Panc1 (cell line): ENCODE measurements around the gene TOGARAM2.

ENCODE experiments used
- POLR2AphosphoS5 ChIP-seq: IDR thresholded peaks from 2 replicates; pipeline ENCODE4 v1.6.1; 2012; ENCODE audit warnings: mild to moderate bottlenecking, low read depth, low read length, moderate library complexity
- TF ChIP-seq, protein P1 (sequence below), 2 experiments: IDR thresholded peaks; 2 replicates each; pipeline ENCODE4 v1.6.1; 2011 to 2012; ENCODE audit warnings: low read depth in 2 of 2, control low read depth in 1 of 2, low read length in 1 of 2, mild to moderate bottlenecking in 1 of 2, moderate library complexity in 1 of 2; ENCODE audit not compliant: insufficient read depth in 1 of 2
- TF ChIP-seq, protein P2 (sequence below): fragments of 450-650 bp; IDR thresholded peaks from 2 replicates; pipeline ENCODE4 v1.5.1; 2017; ENCODE audit warnings: mild to moderate bottlenecking

- TF ChIP-seq, protein P1, sequence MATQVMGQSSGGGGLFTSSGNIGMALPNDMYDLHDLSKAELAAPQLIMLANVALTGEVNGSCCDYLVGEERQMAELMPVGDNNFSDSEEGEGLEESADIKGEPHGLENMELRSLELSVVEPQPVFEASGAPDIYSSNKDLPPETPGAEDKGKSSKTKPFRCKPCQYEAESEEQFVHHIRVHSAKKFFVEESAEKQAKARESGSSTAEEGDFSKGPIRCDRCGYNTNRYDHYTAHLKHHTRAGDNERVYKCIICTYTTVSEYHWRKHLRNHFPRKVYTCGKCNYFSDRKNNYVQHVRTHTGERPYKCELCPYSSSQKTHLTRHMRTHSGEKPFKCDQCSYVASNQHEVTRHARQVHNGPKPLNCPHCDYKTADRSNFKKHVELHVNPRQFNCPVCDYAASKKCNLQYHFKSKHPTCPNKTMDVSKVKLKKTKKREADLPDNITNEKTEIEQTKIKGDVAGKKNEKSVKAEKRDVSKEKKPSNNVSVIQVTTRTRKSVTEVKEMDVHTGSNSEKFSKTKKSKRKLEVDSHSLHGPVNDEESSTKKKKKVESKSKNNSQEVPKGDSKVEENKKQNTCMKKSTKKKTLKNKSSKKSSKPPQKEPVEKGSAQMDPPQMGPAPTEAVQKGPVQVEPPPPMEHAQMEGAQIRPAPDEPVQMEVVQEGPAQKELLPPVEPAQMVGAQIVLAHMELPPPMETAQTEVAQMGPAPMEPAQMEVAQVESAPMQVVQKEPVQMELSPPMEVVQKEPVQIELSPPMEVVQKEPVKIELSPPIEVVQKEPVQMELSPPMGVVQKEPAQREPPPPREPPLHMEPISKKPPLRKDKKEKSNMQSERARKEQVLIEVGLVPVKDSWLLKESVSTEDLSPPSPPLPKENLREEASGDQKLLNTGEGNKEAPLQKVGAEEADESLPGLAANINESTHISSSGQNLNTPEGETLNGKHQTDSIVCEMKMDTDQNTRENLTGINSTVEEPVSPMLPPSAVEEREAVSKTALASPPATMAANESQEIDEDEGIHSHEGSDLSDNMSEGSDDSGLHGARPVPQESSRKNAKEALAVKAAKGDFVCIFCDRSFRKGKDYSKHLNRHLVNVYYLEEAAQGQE (IDR thresholded peaks at IDR 0.05; ENCODE audit: insufficient read depth in 1 of 2, low read depth in 2 of 2, low read length in 1 of 2): no peak
- TF ChIP-seq, protein P2, sequence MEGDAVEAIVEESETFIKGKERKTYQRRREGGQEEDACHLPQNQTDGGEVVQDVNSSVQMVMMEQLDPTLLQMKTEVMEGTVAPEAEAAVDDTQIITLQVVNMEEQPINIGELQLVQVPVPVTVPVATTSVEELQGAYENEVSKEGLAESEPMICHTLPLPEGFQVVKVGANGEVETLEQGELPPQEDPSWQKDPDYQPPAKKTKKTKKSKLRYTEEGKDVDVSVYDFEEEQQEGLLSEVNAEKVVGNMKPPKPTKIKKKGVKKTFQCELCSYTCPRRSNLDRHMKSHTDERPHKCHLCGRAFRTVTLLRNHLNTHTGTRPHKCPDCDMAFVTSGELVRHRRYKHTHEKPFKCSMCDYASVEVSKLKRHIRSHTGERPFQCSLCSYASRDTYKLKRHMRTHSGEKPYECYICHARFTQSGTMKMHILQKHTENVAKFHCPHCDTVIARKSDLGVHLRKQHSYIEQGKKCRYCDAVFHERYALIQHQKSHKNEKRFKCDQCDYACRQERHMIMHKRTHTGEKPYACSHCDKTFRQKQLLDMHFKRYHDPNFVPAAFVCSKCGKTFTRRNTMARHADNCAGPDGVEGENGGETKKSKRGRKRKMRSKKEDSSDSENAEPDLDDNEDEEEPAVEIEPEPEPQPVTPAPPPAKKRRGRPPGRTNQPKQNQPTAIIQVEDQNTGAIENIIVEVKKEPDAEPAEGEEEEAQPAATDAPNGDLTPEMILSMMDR: no peak
- TF ChIP-seq POLR2AphosphoS5: no peak
Observed at GRCh38 chr2:28941008-28941407, 40.1 kb upstream of the TOGARAM2 start.
